ENCODE results near the gene PTPRM.

DNA sequence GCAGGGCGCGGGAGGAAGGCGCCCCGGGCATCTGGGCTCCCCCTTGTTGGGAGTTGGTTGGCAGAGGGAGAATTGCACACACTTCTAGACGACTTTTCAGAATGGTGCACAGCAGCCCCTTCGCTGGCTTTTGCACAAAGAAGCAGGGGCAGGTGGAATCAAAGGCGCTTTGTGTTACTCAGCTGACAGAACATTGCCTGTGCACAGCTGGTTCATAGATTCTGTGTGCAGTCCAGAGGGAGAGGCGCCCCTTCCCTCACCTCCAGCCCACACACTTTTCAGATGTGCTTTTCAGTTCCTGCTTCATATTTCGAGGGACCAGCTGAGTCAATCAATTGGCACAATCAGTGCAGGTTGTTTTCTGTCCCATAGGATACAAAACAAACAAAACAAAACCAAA is 693.7 kb downstream of the PTPRM start:
- TF ChIP-seq CTCF (IDR thresholded peaks at IDR 0.05; ENCODE audit: low read length) = no peak
- TF ChIP-seq EZH2 (optimal IDR thresholded peaks at IDR 0.05; ENCODE audit: low read depth, low read length) = no peak
